ENCODE results near the gene SUN1. TPM values are rescaled to one million over a fixed set of nuclear protein-coding genes. Genes with fewer than 3 reads are reported as not detected.
"Not testable (repeated sequence)": the region's sequence is repeated elsewhere in the genome, so short reads cannot be mapped to it uniquely, and the experiment has no call there.

SUN1 gene
- total and polyA plus RNA-seq, 2 donors (not counting 3 experiments of a cell fraction or from before 2014, with no cell fraction given) = 158 to 410 TPM

DNA sequence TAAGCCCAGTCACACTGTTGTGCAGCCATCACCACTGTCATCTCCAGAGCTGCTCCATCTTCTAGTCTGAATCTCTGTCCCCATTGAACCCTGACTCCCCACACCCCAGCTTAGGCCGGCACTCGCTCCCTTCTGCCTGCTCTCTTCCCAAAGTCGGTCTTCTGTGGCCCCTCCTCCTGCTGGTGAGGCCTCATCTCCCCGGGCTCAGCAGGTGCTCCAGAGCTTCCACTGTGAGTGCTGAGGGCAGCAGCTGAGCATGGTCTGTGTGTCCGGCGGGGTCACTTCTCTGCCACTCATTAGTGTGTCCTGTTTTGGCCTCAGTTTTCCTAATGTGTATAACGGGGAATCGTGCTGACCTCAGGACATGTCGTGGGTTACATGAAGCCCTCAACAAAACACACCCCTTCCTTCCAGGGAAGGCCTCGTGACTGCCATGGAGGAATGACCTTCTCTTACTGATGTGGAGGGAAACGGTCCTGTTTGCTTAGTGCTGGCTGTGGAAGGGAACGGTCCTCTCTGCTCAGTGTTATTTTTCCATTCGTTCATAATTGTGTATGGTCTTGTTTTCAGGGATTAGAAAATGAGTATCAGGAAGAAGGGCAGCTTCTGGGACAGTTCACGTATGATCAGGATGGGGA lies 39.7 kb downstream of the SUN1 start:
- no peak overlapping the region for H3K4me2 ChIP-seq (ENCODE audit: insufficient read depth, low read length)
- DNase-seq (ENCODE audit: low read depth, low spot score) (no peak), FAIRE-seq (no peak)
- H3K36me3 ChIP-seq (ENCODE audit: control insufficient read depth in 2 of 2, extremely low read depth in 1 of 2, insufficient read depth in 2 of 2, low read length in 2 of 2) = peaks cover 2 to 7% of the 10 kb centered on the region in 2 experiments
- ChIA-PET CTCF (interaction anchor here (0.8 to 3.1 kb wide), 7 partner anchors 12 to 550 kb away, joined by 3 to 89 read pairs (median 16); no protein-coding TSS in a partner anchor), POLR2A (interaction anchor here (1.2 kb wide), 1 partner anchor 84 kb away, joined by 3 read pairs; no protein-coding TSS in a partner anchor)
- H3K9me3 ChIP-seq (replicated peaks; ENCODE audit: control insufficient read depth, insufficient read depth, low read length) = no peaks in the 10 kb centered on the region
- intact Hi-C loops (cut with micrococcal nuclease) (no loop called here), dilution Hi-C loops (cut with MboI; ENCODE audit: extremely low pct_ligation_motif_present, low sequenced_read_pairs) (no loop called here)
- peaks cover 15% of the 10 kb centered on the region for H3K4me1 ChIP-seq (ENCODE audit: control insufficient read depth, extremely low read depth, insufficient read depth, low read length)
- H3K27me3 ChIP-seq (ENCODE audit: control insufficient read depth in 2 of 2, insufficient read depth in 2 of 2, low read length in 2 of 2) = no peaks in the 10 kb centered on the region
- H3K27ac ChIP-seq (ENCODE audit: insufficient read depth, low read depth, low read length) = no peak overlapping the region
- TF ChIP-seq, protein P1, sequence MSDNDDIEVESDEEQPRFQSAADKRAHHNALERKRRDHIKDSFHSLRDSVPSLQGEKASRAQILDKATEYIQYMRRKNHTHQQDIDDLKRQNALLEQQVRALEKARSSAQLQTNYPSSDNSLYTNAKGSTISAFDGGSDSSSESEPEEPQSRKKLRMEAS (IDR thresholded peaks at IDR 0.05; ENCODE audit: insufficient read depth, insufficient read length) = no peak
- TF ChIP-seq GATA2 (IDR thresholded peaks at IDR 0.05; ENCODE audit: insufficient read depth, insufficient read length, low read depth, low read length) (no peak), JUN (IDR thresholded peaks at IDR 0.05; ENCODE audit: borderline replicate concordance, insufficient read depth, insufficient read length, low read depth) (no peak), FOS (IDR thresholded peaks at IDR 0.05; ENCODE audit: borderline replicate concordance, insufficient read depth, low read length) (no peak), POLR2AphosphoS5 (IDR thresholded peaks at IDR 0.05; ENCODE audit: insufficient read depth, low read depth, low read length) (no peak), MYC (IDR thresholded peaks at IDR 0.05; ENCODE audit: low read depth, low read length) (no peak), POLR2A (IDR thresholded peaks at IDR 0.05; ENCODE audit: low read depth, low read length) (no peak), EZH2 (IDR thresholded peaks at IDR 0.05; ENCODE audit: borderline replicate concordance, low read depth, low read length, severe bottlenecking) (no peak)
- TF ChIP-seq, protein P2, sequence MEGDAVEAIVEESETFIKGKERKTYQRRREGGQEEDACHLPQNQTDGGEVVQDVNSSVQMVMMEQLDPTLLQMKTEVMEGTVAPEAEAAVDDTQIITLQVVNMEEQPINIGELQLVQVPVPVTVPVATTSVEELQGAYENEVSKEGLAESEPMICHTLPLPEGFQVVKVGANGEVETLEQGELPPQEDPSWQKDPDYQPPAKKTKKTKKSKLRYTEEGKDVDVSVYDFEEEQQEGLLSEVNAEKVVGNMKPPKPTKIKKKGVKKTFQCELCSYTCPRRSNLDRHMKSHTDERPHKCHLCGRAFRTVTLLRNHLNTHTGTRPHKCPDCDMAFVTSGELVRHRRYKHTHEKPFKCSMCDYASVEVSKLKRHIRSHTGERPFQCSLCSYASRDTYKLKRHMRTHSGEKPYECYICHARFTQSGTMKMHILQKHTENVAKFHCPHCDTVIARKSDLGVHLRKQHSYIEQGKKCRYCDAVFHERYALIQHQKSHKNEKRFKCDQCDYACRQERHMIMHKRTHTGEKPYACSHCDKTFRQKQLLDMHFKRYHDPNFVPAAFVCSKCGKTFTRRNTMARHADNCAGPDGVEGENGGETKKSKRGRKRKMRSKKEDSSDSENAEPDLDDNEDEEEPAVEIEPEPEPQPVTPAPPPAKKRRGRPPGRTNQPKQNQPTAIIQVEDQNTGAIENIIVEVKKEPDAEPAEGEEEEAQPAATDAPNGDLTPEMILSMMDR (IDR thresholded peaks at IDR 0.05; ENCODE audit: extremely low read depth in 1 of 2, insufficient read depth in 1 of 2, low read depth in 1 of 2, low read length in 2 of 2) = no peak
- no TSS peak for BruUV-seq (replicated peaks)
- no peak overlapping the region for H2AFZ ChIP-seq (ENCODE audit: low read depth, low read length)
- no peak overlapping the region for H3K9ac ChIP-seq (replicated peaks; ENCODE audit: extremely low read depth, insufficient read depth, low read length)
- peaks cover 2% of the 10 kb centered on the region for H3K79me2 ChIP-seq (ENCODE audit: control insufficient read depth, insufficient read depth, low read length)
- no peaks in the 10 kb centered on the region for H3K9me1 ChIP-seq (replicated peaks; ENCODE audit: control insufficient read depth, extremely low read depth, insufficient read depth, low read length)
- no peak overlapping the region for H3K4me3 ChIP-seq (replicated peaks in 1 of 3; ENCODE audit: insufficient read depth in 1 of 3, low read depth in 1 of 3, low read length in 3 of 3)
- no peaks in the 10 kb centered on the region for H4K20me1 ChIP-seq (replicated peaks; ENCODE audit: control insufficient read depth, extremely low read depth, insufficient read depth, low read length)

DNA sequence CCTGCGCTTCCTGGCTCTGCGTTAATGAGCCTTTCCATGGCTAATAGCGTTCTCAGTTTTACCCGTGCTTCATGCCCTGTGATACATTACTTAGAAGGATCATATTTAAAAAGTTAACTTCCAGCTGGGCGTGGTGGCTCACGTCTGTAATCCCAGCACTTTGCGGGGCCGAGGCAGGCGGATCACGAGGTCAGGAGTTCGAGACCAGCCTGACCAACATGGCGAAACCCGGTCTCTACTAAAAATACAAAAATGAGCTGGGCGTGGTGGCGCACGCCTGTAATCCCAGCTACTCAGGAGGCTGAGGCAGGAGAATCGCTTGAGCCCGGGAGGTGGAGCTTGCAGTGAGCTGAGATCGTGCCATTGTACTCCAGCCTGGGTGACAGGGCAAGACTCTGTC lies 40.4 kb downstream of the SUN1 start:
- H3K4me3 ChIP-seq (replicated peaks in 1 of 3; ENCODE audit: insufficient read depth in 1 of 3, low read depth in 1 of 3, low read length in 3 of 3); H3K27me3 ChIP-seq (ENCODE audit: control insufficient read depth in 2 of 2, insufficient read depth in 2 of 2, low read length in 2 of 2); H3K9me1 ChIP-seq (replicated peaks; ENCODE audit: control insufficient read depth, extremely low read depth, insufficient read depth, low read length); H2AFZ ChIP-seq (ENCODE audit: low read depth, low read length); H3K4me2 ChIP-seq (ENCODE audit: insufficient read depth, low read length); H3K79me2 ChIP-seq (ENCODE audit: control insufficient read depth, insufficient read depth, low read length); H3K27ac ChIP-seq (ENCODE audit: insufficient read depth, low read depth, low read length); DNase-seq (ENCODE audit: low read depth, low spot score); FAIRE-seq; H3K9me3 ChIP-seq (replicated peaks; ENCODE audit: control insufficient read depth, insufficient read depth, low read length); H3K36me3 ChIP-seq (ENCODE audit: control insufficient read depth in 2 of 2, extremely low read depth in 1 of 2, insufficient read depth in 2 of 2, low read length in 2 of 2); BruUV-seq (replicated peaks); H3K9ac ChIP-seq (replicated peaks; ENCODE audit: extremely low read depth, insufficient read depth, low read length); dilution Hi-C loops (cut with MboI; ENCODE audit: extremely low pct_ligation_motif_present, low sequenced_read_pairs); H4K20me1 ChIP-seq (replicated peaks; ENCODE audit: control insufficient read depth, extremely low read depth, insufficient read depth, low read length); H3K4me1 ChIP-seq (ENCODE audit: control insufficient read depth, extremely low read depth, insufficient read depth, low read length): not testable (repeated sequence)
- ChIA-PET POLR2A (interaction anchor here (1.2 kb wide), 1 partner anchor 85 kb away, joined by 3 read pairs; no protein-coding TSS in a partner anchor), CTCF (interaction anchor here (1.3 to 3.1 kb wide), 16 partner anchors 9 to 556 kb away, joined by 3 to 89 read pairs (median 8); partner anchors contain the start of gene SUN1)
- intact Hi-C loops (cut with micrococcal nuclease) = loop anchor here (1.0 kb wide), 3 partner anchors 36 to 550 kb away; no protein-coding TSS in a partner anchor

All from endothelial cell of umbilical vein (primary cell).